COLO668 (cell line): ENCODE results near the gene PERP.

Experiments used
- DNase-seq: peaks from one replicate; lab custom pipeline; 2025; ENCODE audit not compliant: unreplicated experiment; lab: John Stamatoyannopoulos, UW

PERP gene

GRCh38 chr6:138063726-138064125 lies 43.5 kb downstream of the PERP start:
- DNase-seq = no peak

- no peak for DNase-seq
Measured at GRCh38 chr6:138054982-138055381, 52.2 kb downstream of the PERP start.

GRCh38 chr6:138052783-138053182 lies 54.4 kb downstream of the PERP start:
- peak; percentile 4 for DNase-seq

- DNase-seq = no peak
Measured at GRCh38 chr6:138044972-138045371, 62.2 kb downstream of the PERP start.

GRCh38 chr6:138044458-138044857 lies 62.8 kb downstream of the PERP start:
- no peak for DNase-seq
